CD4-positive, alpha-beta T cell (primary cell): Measurements from ENCODE around the gene TEX54. TPM values are rescaled to one million over a fixed set of nuclear protein-coding genes. Genes with fewer than 3 reads are reported as not detected.

ENCODE experiments used
- ATAC-seq: fragments of 200-7000 bp; cut with Tn5 transposase; one replicate; pipeline ENCODE4 v1.10.0; 2022; ENCODE audit warnings: mild to moderate bottlenecking; ENCODE audit not compliant: poor library complexity
- CTCF ChIA-PET: fragments of 350-600 bp; sonication (Branson Sonifier 250); formaldehyde crosslinking; loops from one replicate; lab custom pipeline; 2021; ENCODE audit warnings: antibody characterized with exemption, inconsistent platforms; lab: Charles Lee
- POLR2A ChIA-PET: fragments of 350-600 bp; sonication (Branson Sonifier 250); formaldehyde crosslinking; loops from one replicate; lab custom pipeline; 2021; ENCODE audit warnings: antibody characterized with exemption, inconsistent platforms; lab: Charles Lee
- DNase-seq, 14 experiments: peaks; one replicate each; pipeline ENCODE4 v3.0.0-alpha.2; 2013 to 2020; ENCODE audit warnings: mixed read lengths in 2 of 14
- H3K27ac ChIP-seq, 2 donors: one replicate each; pipeline versions ENCODE4 v1.5.1 to v1.7.0; 2013; ENCODE audit warnings: low read length in 2 of 2, low read depth in 1 of 2, mild to moderate bottlenecking in 1 of 2
- H3K27me3 ChIP-seq, 2 experiments: 1 replicate in 1 of 2; 2 replicates in 1 of 2; pipeline versions ENCODE4 v1.6.1 to v1.7.0; 2013; ENCODE audit warnings: low read length in 2 of 2, control low read depth in 1 of 2, mild to moderate bottlenecking in 1 of 2, moderate library complexity in 1 of 2; ENCODE audit not compliant: insufficient read depth in 2 of 2, control insufficient read depth in 1 of 2
- H3K36me3 ChIP-seq: one replicate; pipeline ENCODE4 v1.6.1; 2013; ENCODE audit warnings: low read length, control low read depth; ENCODE audit not compliant: insufficient read depth
- H3K4me1 ChIP-seq: one replicate; pipeline ENCODE4 v1.6.1; 2013; ENCODE audit warnings: low read length, control low read depth; ENCODE audit not compliant: insufficient read depth
- H3K4me3 ChIP-seq: one replicate; pipeline ENCODE4 v1.5.1; 2013; ENCODE audit warnings: mild to moderate bottlenecking, low read length, moderate library complexity
- H3K9me3 ChIP-seq, 2 experiments: 1 replicate in 1 of 2; 2 replicates in 1 of 2; pipeline versions ENCODE4 v1.6.1 to v1.7.0; 2013; ENCODE audit warnings: low read length in 2 of 2, mild to moderate bottlenecking in 2 of 2, control low read depth in 1 of 2, moderate library complexity in 1 of 2; ENCODE audit not compliant: control insufficient read depth in 1 of 2, insufficient read depth in 1 of 2
- H3K27ac Mint-ChIP-seq: one replicate; pipeline ENCODE4 v1.8.0; 2020; ENCODE audit warnings: mixed read lengths
- H3K27me3 Mint-ChIP-seq: one replicate; pipeline ENCODE4 v1.8.0; 2021; ENCODE audit warnings: mixed read lengths
- H3K36me3 Mint-ChIP-seq: one replicate; pipeline ENCODE4 v1.8.0; 2021; ENCODE audit warnings: low read depth, mixed read lengths
- H3K4me1 Mint-ChIP-seq: one replicate; pipeline ENCODE4 v1.8.0; 2021; ENCODE audit warnings: low read depth, mixed read lengths
- H3K4me3 Mint-ChIP-seq: one replicate; pipeline ENCODE4 v1.8.0; 2020; ENCODE audit warnings: mild to moderate bottlenecking, mixed read lengths
- H3K9me3 Mint-ChIP-seq: one replicate; pipeline ENCODE4 v1.8.0; 2020; ENCODE audit warnings: mixed read lengths
- CTCF ChIP-seq: fragments of 200-600 bp; IDR thresholded peaks from one replicate; pipeline ENCODE4 v1.8.0; 2022; ENCODE audit warnings: antibody characterized with exemption, mild to moderate bottlenecking
- intact Hi-C, 2 experiments: fragments of 100-400 bp; cut with DNase I in 1 of 2; cut with micrococcal nuclease in 1 of 2; formaldehyde crosslinking; loops; one replicate each; pipeline versions ENCODE4 v1.15.1 to v1.9.0; 2023 to 2025; cut with DNase I, micrococcal nuclease
- total RNA-seq, 174 experiments: library from RNA in 2 of 174; stranded (reverse) in 2 of 174; gene quantifications; one replicate each; pipeline ENCODE4 v1.2.3 and lab custom pipeline; 2021 to 2026

The TEX54 gene
- total RNA-seq, 2 experiments from 2014 or later = 0.59 TPM; not detected in 1

- peak; percentile 10 for ATAC-seq
- POLR2A ChIA-PET = interaction anchor here (0.6 to 8.8 kb wide), 13 partner anchors 8 to 127 kb away, joined by 3 to 273 read pairs (median 3); partner anchors contain the start of genes C11orf98, CSKMT, HNRNPUL2 and NXF1
- peak overlapping the region; percentile 98 for H3K27ac Mint-ChIP-seq
- H3K27me3 Mint-ChIP-seq = no peaks in the 10 kb centered on the region
- CTCF ChIA-PET = interaction anchor here (1.0 kb wide), 1 partner anchor 89 kb away, joined by 3 read pairs; the partner anchor contains the start of gene SLC3A2
- Histone ChIP-seq H3K27me3 (no peaks in the 10 kb centered on the region), H3K4me1 (peaks cover 54% of the 10 kb centered on the region), H3K36me3 (peaks cover 71% of the 10 kb centered on the region), H3K27ac (peak overlapping the region; percentile 78 to 84), H3K9me3 (no peaks in the 10 kb centered on the region), H3K4me3 (peak overlapping the region; percentile 99)
- no peak for TF ChIP-seq CTCF
- H3K4me1 Mint-ChIP-seq = peaks cover 56% of the 10 kb centered on the region
- H3K4me3 Mint-ChIP-seq = peak overlapping the region; percentile 98
- H3K36me3 Mint-ChIP-seq = peaks cover 87% of the 10 kb centered on the region
- no peaks in the 10 kb centered on the region for H3K9me3 Mint-ChIP-seq
- DNase-seq = peak in 4 of 14 experiments; percentile 8 to 58 (median 20)
- intact Hi-C loops = loop anchor here in 1 of 2 experiments (1.0 kb wide), 1 partner anchor 13 kb away; the partner anchor contains the start of gene NXF1
These were observed 40.5 kb downstream of the TEX54 start for GRCh38 chr11:62792202-62792575.

GRCh38 chr11:62791501-62792201 lies 41.0 kb downstream of the TEX54 start, which contains the start of gene TMEM223:
TSS of gene TMEM223 (minus strand) at chr11:62792006. CDS start at chr11:62791994, 12 bp downstream.
- H3K4me3 ChIP-seq = peak within 1 kb of the TSS; percentile 99
- no peaks in the 10 kb centered on the region for H3K9me3 ChIP-seq
- peak; percentile 79 for ATAC-seq
- no peaks in the 10 kb centered on the region for H3K27me3 ChIP-seq
- H3K36me3 Mint-ChIP-seq = peaks cover 85% of the 10 kb centered on the region
- H3K9me3 Mint-ChIP-seq = no peaks in the 10 kb centered on the region
- H3K27me3 Mint-ChIP-seq = no peaks in the 10 kb centered on the region
- H3K27ac ChIP-seq = peak within 1 kb of the TSS; percentile 84
- peak within 1 kb of the TSS; percentile 98 for H3K27ac Mint-ChIP-seq
- TF ChIP-seq CTCF = no peak
- H3K4me1 Mint-ChIP-seq = peaks cover 59% of the 10 kb centered on the region
- ChIA-PET CTCF (interaction anchor here (1.1 kb wide), 1 partner anchor 14 kb away, joined by 3 read pairs; the partner anchor contains the start of gene NXF1), POLR2A (interaction anchor here (0.7 to 8.8 kb wide), 14 partner anchors 9 to 127 kb away, joined by 3 to 273 read pairs (median 4); partner anchors contain the start of genes C11orf98, CSKMT, HNRNPUL2 and NXF1)
- peaks cover 54% of the 10 kb centered on the region for H3K4me1 ChIP-seq
- intact Hi-C loops = loop anchor here (1.0 to 2.0 kb wide), 3 partner anchors 14 to 39 kb away; partner anchors contain the start of genes NXF1 (in 1 of the 2) and TAF6L (in 1 of the 2)
- peak; percentile 82 to 93 (median 91) for DNase-seq
- H3K4me3 Mint-ChIP-seq = peak within 1 kb of the TSS; percentile 98
- peaks cover 66% of the 10 kb centered on the region for H3K36me3 ChIP-seq

GRCh38 chr11:62789576-62789975 lies 43.1 kb downstream of the TEX54 start:
- POLR2A ChIA-PET = interaction anchor here (0.9 to 8.8 kb wide), 7 partner anchors 18 to 92 kb away, joined by 3 to 273 read pairs (median 8); partner anchors contain the start of genes HNRNPUL2, SLC3A2, TTC9C and WDR74
- intact Hi-C loops = loop anchor here (5.0 kb wide), 2 partner anchors 37 to 197 kb away; partner anchors contain the start of genes TUT1 (in 1 of the 2) and ZBTB3 (in 1 of the 2)
- H3K27ac Mint-ChIP-seq = peak overlapping the region; percentile 98

More at GRCh38 chr11:62789576-62789975, 43.1 kb downstream of the TEX54 start:
- no peak for DNase-seq
- H3K9me3 ChIP-seq = no peaks in the 10 kb centered on the region
- peaks cover 45% of the 10 kb centered on the region for H3K36me3 ChIP-seq
- Mint-ChIP-seq H3K4me3 (peak overlapping the region; percentile 98), H3K27me3 (no peaks in the 10 kb centered on the region), H3K9me3 (no peaks in the 10 kb centered on the region), H3K36me3 (peaks cover 72% of the 10 kb centered on the region), H3K4me1 (peaks cover 67% of the 10 kb centered on the region)
- peaks cover 64% of the 10 kb centered on the region for H3K4me1 ChIP-seq
- H3K4me3 ChIP-seq = no peak overlapping the region
- no peaks in the 10 kb centered on the region for H3K27me3 ChIP-seq
- CTCF ChIA-PET = interaction anchor here (0.7 to 1.9 kb wide), 2 partner anchors 50 to 91 kb away, joined by 3 to 8 read pairs; partner anchors contain the start of gene SLC3A2
- ATAC-seq = no peak
- no peak for TF ChIP-seq CTCF
- H3K27ac ChIP-seq = peak overlapping the region in 1 of 2 donors; percentile 48
